K562 (cell line): Measurements from ENCODE around the gene NARF.

Experiments used
- CREB1 ChIP-seq, 2 experiments: sonication (generic) in 1 of 2; formaldehyde crosslinking in 1 of 2; IDR thresholded peaks; 2 replicates each; pipeline versions ENCODE4 v1.6.1 to v1.8.0; 2012 to 2022; ENCODE audit warnings: inconsistent platforms in 1 of 2, mild to moderate bottlenecking in 1 of 2, missing genetic modification reagents in 1 of 2, moderate library complexity in 1 of 2
- CTCF ChIP-seq, 3 experiments: IDR thresholded peaks in 2 of 3; conservative IDR thresholded peaks in 1 of 3; 2 replicates each; pipeline ENCODE4 v1.5.1; 2011 to 2012; ENCODE audit warnings: low read length in 3 of 3, mild to moderate bottlenecking in 3 of 3, control low read depth in 2 of 3, improper control_type of control experiment in 1 of 3, inconsistent platforms in 1 of 3, low read depth in 1 of 3, mixed read lengths in 1 of 3, moderate library complexity in 1 of 3; ENCODE audit not compliant: insufficient read depth in 2 of 3
- EP300 ChIP-seq: IDR thresholded peaks from 2 replicates; pipeline ENCODE4 v1.6.1; 2012; ENCODE audit warnings: low read length, improper control_type of control experiment
- PCBP1 ChIP-seq: fragments of 200-400 bp; formaldehyde crosslinking; IDR thresholded peaks from 2 replicates; pipeline ENCODE4 v1.6.1; 2018; ENCODE audit warnings: mild to moderate bottlenecking, low read depth, low read length; ENCODE audit not compliant: poor library complexity, severe bottlenecking
- PCBP2 ChIP-seq: fragments of 200-400 bp; formaldehyde crosslinking; IDR thresholded peaks from 2 replicates; pipeline ENCODE4 v1.6.1; 2018; ENCODE audit warnings: low read length, low read depth, mild to moderate bottlenecking, moderate library complexity; ENCODE audit not compliant: poor library complexity, severe bottlenecking
- POU5F1 ChIP-seq: fragments of 150-350 bp; IDR thresholded peaks from 2 replicates; pipeline ENCODE4 v1.6.1; 2014; ENCODE audit warnings: borderline replicate concordance, low read length, low read depth, mild to moderate bottlenecking; ENCODE audit not compliant: partially characterized antibody
- SP2 ChIP-seq: IDR thresholded peaks from 2 replicates; pipeline ENCODE4 v1.6.1; 2011; ENCODE audit warnings: mild to moderate bottlenecking, low read depth, low read length, moderate library complexity; ENCODE audit not compliant: poor library complexity, severe bottlenecking; ENCODE audit errors: extremely low read depth
- TF ChIP-seq, protein P1 (sequence below), 2 experiments: fragments of 450-650 bp in 1 of 2; sonication (generic) in 1 of 2; formaldehyde crosslinking in 1 of 2; IDR thresholded peaks; 2 replicates each; pipeline versions ENCODE4 v1.7.1 to v1.9.0; 2016 to 2022; ENCODE audit warnings: inconsistent platforms in 1 of 2, mild to moderate bottlenecking in 1 of 2, missing genetic modification reagents in 1 of 2

DNA sequence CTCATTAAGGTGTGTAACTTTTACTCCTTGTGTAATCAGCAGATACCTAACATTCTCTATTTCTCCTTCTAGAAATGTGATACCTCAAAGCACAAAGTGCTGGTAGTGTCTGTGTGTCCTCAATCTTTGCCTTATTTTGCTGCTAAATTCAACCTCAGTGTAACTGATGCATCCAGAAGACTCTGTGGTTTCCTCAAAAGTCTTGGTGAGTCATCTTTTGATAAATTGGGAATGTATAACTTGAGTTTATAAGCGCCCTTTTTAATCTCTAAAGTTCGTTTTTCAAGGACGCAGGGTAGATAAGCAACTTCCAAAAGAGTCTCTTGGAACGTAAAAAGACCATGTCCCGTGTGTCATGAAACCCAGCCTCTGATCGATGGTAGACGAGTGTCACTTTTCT lies 10.2 kb downstream of the NARF start:
- TF ChIP-seq, protein P1, sequence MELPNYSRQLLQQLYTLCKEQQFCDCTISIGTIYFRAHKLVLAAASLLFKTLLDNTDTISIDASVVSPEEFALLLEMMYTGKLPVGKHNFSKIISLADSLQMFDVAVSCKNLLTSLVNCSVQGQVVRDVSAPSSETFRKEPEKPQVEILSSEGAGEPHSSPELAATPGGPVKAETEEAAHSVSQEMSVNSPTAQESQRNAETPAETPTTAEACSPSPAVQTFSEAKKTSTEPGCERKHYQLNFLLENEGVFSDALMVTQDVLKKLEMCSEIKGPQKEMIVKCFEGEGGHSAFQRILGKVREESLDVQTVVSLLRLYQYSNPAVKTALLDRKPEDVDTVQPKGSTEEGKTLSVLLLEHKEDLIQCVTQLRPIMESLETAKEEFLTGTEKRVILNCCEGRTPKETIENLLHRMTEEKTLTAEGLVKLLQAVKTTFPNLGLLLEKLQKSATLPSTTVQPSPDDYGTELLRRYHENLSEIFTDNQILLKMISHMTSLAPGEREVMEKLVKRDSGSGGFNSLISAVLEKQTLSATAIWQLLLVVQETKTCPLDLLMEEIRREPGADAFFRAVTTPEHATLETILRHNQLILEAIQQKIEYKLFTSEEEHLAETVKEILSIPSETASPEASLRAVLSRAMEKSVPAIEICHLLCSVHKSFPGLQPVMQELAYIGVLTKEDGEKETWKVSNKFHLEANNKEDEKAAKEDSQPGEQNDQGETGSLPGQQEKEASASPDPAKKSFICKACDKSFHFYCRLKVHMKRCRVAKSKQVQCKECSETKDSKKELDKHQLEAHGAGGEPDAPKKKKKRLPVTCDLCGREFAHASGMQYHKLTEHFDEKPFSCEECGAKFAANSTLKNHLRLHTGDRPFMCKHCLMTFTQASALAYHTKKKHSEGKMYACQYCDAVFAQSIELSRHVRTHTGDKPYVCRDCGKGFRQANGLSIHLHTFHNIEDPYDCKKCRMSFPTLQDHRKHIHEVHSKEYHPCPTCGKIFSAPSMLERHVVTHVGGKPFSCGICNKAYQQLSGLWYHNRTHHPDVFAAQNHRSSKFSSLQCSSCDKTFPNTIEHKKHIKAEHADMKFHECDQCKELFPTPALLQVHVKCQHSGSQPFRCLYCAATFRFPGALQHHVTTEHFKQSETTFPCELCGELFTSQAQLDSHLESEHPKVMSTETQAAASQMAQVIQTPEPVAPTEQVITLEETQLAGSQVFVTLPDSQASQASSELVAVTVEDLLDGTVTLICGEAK (IDR thresholded peaks at IDR 0.05): no peak
- TF ChIP-seq, protein P1 (CRISPR knock-in tag; IDR thresholded peaks at IDR 0.05): no peak
- TF ChIP-seq CREB1 (IDR thresholded peaks at IDR 0.05) (no peak), CREB1 (CRISPR knock-in tag; IDR thresholded peaks at IDR 0.05) (no peak), EP300 (no peak), SP2 (no peak), CTCF (IDR thresholded peaks at IDR 0.05 in 2 of 3, conservative IDR thresholded peaks at IDR 0.05 in 1 of 3; ENCODE audit: insufficient read depth in 2 of 3, low read depth in 1 of 3, low read length in 3 of 3) (no peak), POU5F1 (no peak), PCBP2 (no peak), PCBP1 (no peak)
